SK-N-SH treated with all-trans-retinoic acid at 6 μM for 48 hours (cell line): Measurements from ENCODE around the gene DENND5A.

ENCODE experiments used
- ATAC-seq: fragments of 200-7000 bp; cut with Tn5 transposase; 3 replicates; pipeline ENCODE4 v1.9.1; 2020; ENCODE audit warnings: mild to moderate bottlenecking, moderate library complexity
- ARNTL ChIP-seq: fragments of 450-650 bp; formaldehyde crosslinking; IDR thresholded peaks from 2 replicates; pipeline ENCODE4 v1.5.0; 2020; ENCODE audit warnings: low read depth, mild to moderate bottlenecking, moderate library complexity, borderline replicate concordance
- BACH2 ChIP-seq: fragments of 250-450 bp; sonication (Bioruptor Pico); IDR thresholded peaks from 2 replicates; pipeline ENCODE4 v1.9.0; 2021; ENCODE audit warnings: mild to moderate bottlenecking, borderline replicate concordance
- CREB5 ChIP-seq: fragments of 250-450 bp; sonication (Bioruptor Pico); IDR thresholded peaks from 2 replicates; pipeline ENCODE4 v1.5.1; 2020; ENCODE audit warnings: low read depth, mild to moderate bottlenecking, moderate library complexity
- CSDC2 ChIP-seq: fragments of 250-450 bp; sonication (Bioruptor Pico); IDR thresholded peaks from 2 replicates; pipeline ENCODE4 v1.5.0; 2020; ENCODE audit warnings: mild to moderate bottlenecking, moderate library complexity
- GLIS3 ChIP-seq: fragments of 250-450 bp; sonication (Bioruptor Pico); IDR thresholded peaks from 2 replicates; pipeline ENCODE4 v1.5.0; 2020; ENCODE audit warnings: mild to moderate bottlenecking, moderate library complexity
- ISL1 ChIP-seq: fragments of 250-450 bp; sonication (Bioruptor Pico); IDR thresholded peaks from 2 replicates; pipeline ENCODE4 v2.1.2; 2022; ENCODE audit warnings: mild to moderate bottlenecking, moderate library complexity
- OSR1 ChIP-seq: fragments of 250-450 bp; sonication (Bioruptor Pico); IDR thresholded peaks from 2 replicates; pipeline ENCODE4 v1.8.0; 2022; ENCODE audit warnings: moderate library complexity, mild to moderate bottlenecking, inconsistent platforms
- PATZ1 ChIP-seq: fragments of 250-450 bp; sonication (Bioruptor Pico); IDR thresholded peaks from 2 replicates; pipeline ENCODE4 v1.8.0; 2020; ENCODE audit warnings: mild to moderate bottlenecking, moderate library complexity, borderline replicate concordance
- POU6F1 ChIP-seq: fragments of 250-450 bp; sonication (Bioruptor Pico); IDR thresholded peaks from 2 replicates; pipeline ENCODE4 v1.8.0; 2021; ENCODE audit warnings: low read depth, mild to moderate bottlenecking, moderate library complexity, borderline replicate concordance
- PPARA ChIP-seq: fragments of 250-450 bp; sonication (Bioruptor Pico); IDR thresholded peaks from 2 replicates; pipeline ENCODE4 v1.5.0; 2020; ENCODE audit warnings: mild to moderate bottlenecking, borderline replicate concordance
- RARB ChIP-seq: fragments of 250-450 bp; sonication (Bioruptor Pico); IDR thresholded peaks from 2 replicates; pipeline ENCODE4 v1.8.0; 2021; ENCODE audit warnings: mild to moderate bottlenecking, moderate library complexity
- SNAI2 ChIP-seq: fragments of 250-450 bp; sonication (Bioruptor Pico); IDR thresholded peaks from 2 replicates; pipeline ENCODE4 v1.5.0; 2020; ENCODE audit warnings: mild to moderate bottlenecking, moderate library complexity
- TCF4 ChIP-seq: fragments of 250-450 bp; sonication (Bioruptor Pico); IDR thresholded peaks from 2 replicates; pipeline ENCODE4 v1.8.0; 2021; ENCODE audit warnings: mild to moderate bottlenecking, moderate library complexity, borderline replicate concordance
- TOX ChIP-seq: fragments of 250-450 bp; sonication (Bioruptor Pico); IDR thresholded peaks from 2 replicates; pipeline ENCODE4 v1.8.0; 2021; ENCODE audit warnings: mild to moderate bottlenecking, moderate library complexity, borderline replicate concordance
- TSHZ2 ChIP-seq: fragments of 250-450 bp; sonication (Bioruptor Pico); IDR thresholded peaks from 2 replicates; pipeline ENCODE4 v1.5.0; 2020; ENCODE audit warnings: mild to moderate bottlenecking, moderate library complexity
- ZC3H10 ChIP-seq: fragments of 250-450 bp; sonication (Bioruptor Pico); IDR thresholded peaks from 2 replicates; pipeline ENCODE4 v1.5.1; 2021; ENCODE audit warnings: mild to moderate bottlenecking, moderate library complexity
- ZFP3 ChIP-seq: fragments of 250-450 bp; sonication (Bioruptor Pico); IDR thresholded peaks from 2 replicates; pipeline ENCODE4 v1.5.0; 2020; ENCODE audit warnings: mild to moderate bottlenecking, moderate library complexity
- ZFP30 ChIP-seq: fragments of 450-650 bp; formaldehyde crosslinking; IDR thresholded peaks from 2 replicates; pipeline ENCODE4 v1.5.0; 2022; ENCODE audit warnings: mild to moderate bottlenecking, moderate library complexity
- ZNF565 ChIP-seq: fragments of 450-650 bp; formaldehyde crosslinking; conservative IDR thresholded peaks from 2 replicates; pipeline ENCODE4 v1.5.0; 2020; ENCODE audit warnings: low read depth, mild to moderate bottlenecking, moderate library complexity
- ZNF70 ChIP-seq: fragments of 450-650 bp; formaldehyde crosslinking; IDR thresholded peaks from 2 replicates; pipeline ENCODE4 v1.5.0; 2020; ENCODE audit warnings: mild to moderate bottlenecking, moderate library complexity
- ZNF8 ChIP-seq: fragments of 450-650 bp; formaldehyde crosslinking; IDR thresholded peaks from 2 replicates; pipeline ENCODE4 v1.5.0; 2020; ENCODE audit warnings: mild to moderate bottlenecking, moderate library complexity
- TF ChIP-seq, protein P1 (sequence below): fragments of 250-450 bp; sonication (Bioruptor Pico); IDR thresholded peaks from 2 replicates; pipeline ENCODE4 v1.5.1; 2021; ENCODE audit warnings: mild to moderate bottlenecking, moderate library complexity

Gene DENND5A

DNA sequence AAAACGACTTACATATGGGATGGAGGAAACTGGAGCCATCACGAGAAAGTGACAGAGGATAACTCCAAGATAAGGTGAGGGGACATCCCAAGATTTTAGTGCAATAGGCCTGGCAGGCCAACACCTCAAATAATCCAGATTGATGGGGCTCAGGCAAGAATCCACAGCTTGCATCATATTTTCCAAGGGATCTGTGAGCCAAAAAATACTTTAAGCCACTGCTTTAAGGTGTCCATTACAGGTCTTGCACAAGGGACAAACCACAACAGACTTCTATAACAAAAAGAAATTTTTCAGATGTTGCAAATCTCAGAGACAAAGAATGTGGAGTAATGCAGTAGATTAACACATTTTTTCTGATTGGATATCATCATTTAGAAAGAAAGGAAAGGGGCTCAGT, 45.6 kb downstream of the DENND5A start:
- peak; percentile 53 for ATAC-seq
- peak; percentile 75 for TF ChIP-seq ISL1
- no peak for TF ChIP-seq PATZ1 (CRISPR knock-in tag)

DNA sequence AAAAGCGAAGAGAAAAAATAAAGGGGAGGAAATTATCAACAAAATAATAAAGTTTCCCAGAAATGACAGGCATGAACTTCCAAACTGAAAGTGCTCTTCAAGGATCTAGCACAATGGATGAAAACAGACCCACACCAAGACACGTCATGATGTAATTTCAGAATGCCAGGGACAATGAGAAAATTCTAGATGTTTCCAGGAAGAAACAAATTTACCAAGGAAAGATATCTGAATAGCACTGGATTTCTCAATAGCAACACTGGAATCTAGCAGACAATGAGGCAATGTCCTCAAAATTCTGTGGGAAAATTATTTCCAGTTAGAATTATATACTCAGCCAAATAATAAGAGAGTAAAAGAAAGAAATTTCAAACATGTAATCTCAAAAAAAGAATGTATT, 46.0 kb downstream of the DENND5A start:
- TF ChIP-seq PPARA (CRISPR knock-in tag) (no peak), ZNF8 (CRISPR knock-in tag) (no peak), CREB5 (CRISPR knock-in tag) (no peak), TCF4 (CRISPR knock-in tag) (no peak), OSR1 (no peak), PATZ1 (CRISPR knock-in tag) (no peak), ZFP30 (CRISPR knock-in tag) (no peak), ZNF70 (CRISPR knock-in tag) (no peak), CSDC2 (no peak), BACH2 (CRISPR knock-in tag) (no peak), TSHZ2 (no peak), ZC3H10 (CRISPR knock-in tag) (no peak), GLIS3 (no peak), POU6F1 (no peak), SNAI2 (CRISPR knock-in tag) (no peak), ZNF565 (CRISPR knock-in tag) (no peak)
- TF ChIP-seq, protein P1, sequence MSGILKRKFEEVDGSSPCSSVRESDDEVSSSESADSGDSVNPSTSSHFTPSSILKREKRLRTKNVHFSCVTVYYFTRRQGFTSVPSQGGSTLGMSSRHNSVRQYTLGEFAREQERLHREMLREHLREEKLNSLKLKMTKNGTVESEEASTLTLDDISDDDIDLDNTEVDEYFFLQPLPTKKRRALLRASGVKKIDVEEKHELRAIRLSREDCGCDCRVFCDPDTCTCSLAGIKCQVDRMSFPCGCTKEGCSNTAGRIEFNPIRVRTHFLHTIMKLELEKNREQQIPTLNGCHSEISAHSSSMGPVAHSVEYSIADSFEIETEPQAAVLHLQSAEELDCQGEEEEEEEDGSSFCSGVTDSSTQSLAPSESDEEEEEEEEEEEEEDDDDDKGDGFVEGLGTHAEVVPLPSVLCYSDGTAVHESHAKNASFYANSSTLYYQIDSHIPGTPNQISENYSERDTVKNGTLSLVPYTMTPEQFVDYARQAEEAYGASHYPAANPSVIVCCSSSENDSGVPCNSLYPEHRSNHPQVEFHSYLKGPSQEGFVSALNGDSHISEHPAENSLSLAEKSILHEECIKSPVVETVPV: no peak
- ATAC-seq: no peak

- peak; percentile 29; the same call in 2 of the 3 replicates for ATAC-seq
- TF ChIP-seq ZNF70 (CRISPR knock-in tag) (no peak), POU6F1 (no peak), BACH2 (CRISPR knock-in tag) (no peak), TOX (CRISPR knock-in tag) (no peak), CSDC2 (no peak), ZNF8 (CRISPR knock-in tag) (no peak), RARB (CRISPR knock-in tag) (no peak), CREB5 (CRISPR knock-in tag) (no peak), ZC3H10 (CRISPR knock-in tag) (no peak), PPARA (CRISPR knock-in tag) (no peak), TCF4 (CRISPR knock-in tag) (no peak), ISL1 (no peak), OSR1 (no peak), ARNTL (CRISPR knock-in tag) (no peak), ZFP3 (CRISPR knock-in tag) (no peak), SNAI2 (CRISPR knock-in tag) (no peak)
- TF ChIP-seq, protein P1: no peak
Observed at GRCh38 chr11:9214765-9215164, 50.4 kb downstream of the DENND5A start.
